Measurements from ENCODE around the gene PLEKHB2.
"Not testable (repeated sequence)": the region's sequence is repeated elsewhere in the genome, so short reads cannot be mapped to it uniquely, and the experiment has no call there.

DNA sequence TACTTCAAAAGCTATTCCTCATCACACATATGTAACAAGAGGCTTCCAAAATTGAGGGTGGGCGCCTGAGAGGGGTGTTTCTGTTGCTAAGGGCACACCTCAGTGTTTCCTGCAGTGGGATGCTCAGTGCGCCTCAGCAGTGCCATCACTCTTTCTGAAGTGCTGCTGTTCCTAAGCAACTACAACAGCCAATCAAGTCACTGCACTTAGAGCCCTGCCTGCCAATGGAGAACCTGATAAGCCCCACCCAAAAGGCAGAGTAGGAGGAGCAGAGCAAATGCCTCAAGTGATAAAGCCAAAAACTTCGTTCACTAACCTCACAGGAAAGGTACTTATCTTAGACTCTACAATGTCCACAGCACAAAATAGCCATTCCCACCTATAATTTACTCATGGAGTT, 88.3 kb downstream of the PLEKHB2 start:
- TF ChIP-seq, protein P1, sequence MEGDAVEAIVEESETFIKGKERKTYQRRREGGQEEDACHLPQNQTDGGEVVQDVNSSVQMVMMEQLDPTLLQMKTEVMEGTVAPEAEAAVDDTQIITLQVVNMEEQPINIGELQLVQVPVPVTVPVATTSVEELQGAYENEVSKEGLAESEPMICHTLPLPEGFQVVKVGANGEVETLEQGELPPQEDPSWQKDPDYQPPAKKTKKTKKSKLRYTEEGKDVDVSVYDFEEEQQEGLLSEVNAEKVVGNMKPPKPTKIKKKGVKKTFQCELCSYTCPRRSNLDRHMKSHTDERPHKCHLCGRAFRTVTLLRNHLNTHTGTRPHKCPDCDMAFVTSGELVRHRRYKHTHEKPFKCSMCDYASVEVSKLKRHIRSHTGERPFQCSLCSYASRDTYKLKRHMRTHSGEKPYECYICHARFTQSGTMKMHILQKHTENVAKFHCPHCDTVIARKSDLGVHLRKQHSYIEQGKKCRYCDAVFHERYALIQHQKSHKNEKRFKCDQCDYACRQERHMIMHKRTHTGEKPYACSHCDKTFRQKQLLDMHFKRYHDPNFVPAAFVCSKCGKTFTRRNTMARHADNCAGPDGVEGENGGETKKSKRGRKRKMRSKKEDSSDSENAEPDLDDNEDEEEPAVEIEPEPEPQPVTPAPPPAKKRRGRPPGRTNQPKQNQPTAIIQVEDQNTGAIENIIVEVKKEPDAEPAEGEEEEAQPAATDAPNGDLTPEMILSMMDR (IDR thresholded peaks at IDR 0.05) = not testable (repeated sequence)
- TF ChIP-seq POLR2A (IDR thresholded peaks at IDR 0.05) = not testable (repeated sequence)
